ENCODE data around the gene CBX6. TPM values are rescaled to one million over a fixed set of nuclear protein-coding genes. Genes with fewer than 3 reads are reported as not detected.

Gene CBX6
- total RNA-seq, 1 experiment from 2014 or later, result 31.4 TPM

DNA sequence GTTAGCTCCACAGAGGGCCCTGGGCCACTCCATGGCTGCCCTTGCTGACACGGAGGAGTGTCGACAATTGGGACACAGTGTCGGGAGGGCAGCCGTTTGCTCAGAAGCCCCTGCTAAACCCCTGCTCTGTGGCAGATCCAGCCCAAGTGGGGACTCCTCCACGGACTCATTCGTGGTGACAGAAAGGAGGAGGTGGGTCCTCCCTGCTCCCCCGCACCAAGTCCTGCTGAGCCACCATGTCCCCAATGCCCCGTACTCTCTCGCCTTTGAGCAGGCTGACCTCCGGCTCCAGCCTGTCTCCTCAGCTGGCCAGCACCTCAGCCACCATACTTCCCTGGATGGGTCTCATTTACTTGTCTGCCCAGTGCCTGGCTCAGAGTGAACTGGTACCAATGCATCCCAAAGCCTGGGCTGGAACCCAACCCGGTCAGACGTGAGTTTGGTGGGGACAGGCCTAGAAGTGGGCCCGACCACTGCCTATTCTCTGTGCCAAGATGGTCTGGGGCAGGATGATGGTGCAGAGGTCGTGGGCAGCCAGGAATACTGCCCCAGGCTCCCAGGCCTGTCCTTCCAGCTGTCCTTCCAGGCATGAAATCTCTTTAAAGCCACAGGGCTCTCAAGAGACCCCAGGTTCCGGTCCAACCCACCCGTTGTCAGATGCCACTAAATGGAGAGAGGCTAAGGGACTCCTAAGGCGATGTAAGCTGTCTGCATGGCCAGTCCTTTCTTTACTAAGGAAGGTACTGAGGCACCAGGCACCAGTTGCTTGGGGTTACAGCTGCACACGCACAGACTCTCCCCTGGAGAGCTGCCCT, 4.3 kb downstream of the CBX6 start:
- no peaks in the 10 kb centered on the region; the same call in 1 of the 2 replicates for H3K79me2 ChIP-seq (ENCODE audit: insufficient read depth, low read length)
- H2BK5ac ChIP-seq (ENCODE audit: insufficient read length, low read length), result no peak overlapping the region
- H2AFZ ChIP-seq (ENCODE audit: low read length), result no peak overlapping the region
- no peak overlapping the region for H4K5ac ChIP-seq (ENCODE audit: insufficient read length, low read depth, low read length)
- no peak overlapping the region for H2BK20ac ChIP-seq (ENCODE audit: low read depth, low read length, poor library complexity, severe bottlenecking)
- no peak overlapping the region for H2AK5ac ChIP-seq (ENCODE audit: insufficient read length, low read length)
- TF ChIP-seq, protein P1, sequence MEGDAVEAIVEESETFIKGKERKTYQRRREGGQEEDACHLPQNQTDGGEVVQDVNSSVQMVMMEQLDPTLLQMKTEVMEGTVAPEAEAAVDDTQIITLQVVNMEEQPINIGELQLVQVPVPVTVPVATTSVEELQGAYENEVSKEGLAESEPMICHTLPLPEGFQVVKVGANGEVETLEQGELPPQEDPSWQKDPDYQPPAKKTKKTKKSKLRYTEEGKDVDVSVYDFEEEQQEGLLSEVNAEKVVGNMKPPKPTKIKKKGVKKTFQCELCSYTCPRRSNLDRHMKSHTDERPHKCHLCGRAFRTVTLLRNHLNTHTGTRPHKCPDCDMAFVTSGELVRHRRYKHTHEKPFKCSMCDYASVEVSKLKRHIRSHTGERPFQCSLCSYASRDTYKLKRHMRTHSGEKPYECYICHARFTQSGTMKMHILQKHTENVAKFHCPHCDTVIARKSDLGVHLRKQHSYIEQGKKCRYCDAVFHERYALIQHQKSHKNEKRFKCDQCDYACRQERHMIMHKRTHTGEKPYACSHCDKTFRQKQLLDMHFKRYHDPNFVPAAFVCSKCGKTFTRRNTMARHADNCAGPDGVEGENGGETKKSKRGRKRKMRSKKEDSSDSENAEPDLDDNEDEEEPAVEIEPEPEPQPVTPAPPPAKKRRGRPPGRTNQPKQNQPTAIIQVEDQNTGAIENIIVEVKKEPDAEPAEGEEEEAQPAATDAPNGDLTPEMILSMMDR (conservative IDR thresholded peaks at IDR 0.05), result no peak
- Mint-ChIP-seq H3K4me3 (no peak overlapping the region), H3K9me3 (no peaks in the 10 kb centered on the region), H3K36me3 (ENCODE audit: insufficient read depth in 1 of 3, low read depth in 3 of 3) (peaks cover 10 to 36% (median 33%) of the 10 kb centered on the region in 3 experiments; a peak in 6 of 7 replicates), H3K4me1 (peaks cover 25 to 37% of the 10 kb centered on the region in 2 experiments), H3K27me3 (ENCODE audit: low read depth) (no peaks in the 10 kb centered on the region; the same call in none of the 2 replicates), H3K27ac (no peak overlapping the region; a peak in 1 of 7 replicates)
- peaks cover 1% of the 10 kb centered on the region; the same call in 1 of the 2 replicates for H3K4me1 ChIP-seq (ENCODE audit: insufficient read depth, low read length)
- peaks cover 14% of the 10 kb centered on the region for H3K23me2 ChIP-seq (ENCODE audit: insufficient read length, low read depth, low read length, poor library complexity, severe bottlenecking)
- H2BK12ac ChIP-seq (ENCODE audit: insufficient read length, low read depth, low read length), result no peak overlapping the region
- H4K20me1 ChIP-seq (ENCODE audit: control insufficient read depth, insufficient read depth, insufficient read length), result no peaks in the 10 kb centered on the region
- H3K79me1 ChIP-seq (ENCODE audit: insufficient read depth, low read depth, low read length, poor library complexity, severe bottlenecking), result peaks cover 5% of the 10 kb centered on the region
- H3K18ac ChIP-seq (ENCODE audit: insufficient read length, low read depth, low read length), result no peak overlapping the region
- no peak overlapping the region for H3T11ph ChIP-seq (ENCODE audit: low read length)
- H3K9me3 ChIP-seq (ENCODE audit: control insufficient read depth, low read depth, low read length), result no peaks in the 10 kb centered on the region
- no peak overlapping the region for H3K4me2 ChIP-seq (ENCODE audit: insufficient read depth, insufficient read length, low read length)
- no CpG with 5 or more reads among the region's 18 CpGs for WGBS (ENCODE audit: extremely low coverage, insufficient read length, low lambda C conversion rate)
- H3K14ac ChIP-seq (ENCODE audit: insufficient read depth, low read length), result no peak overlapping the region
- no peak overlapping the region for H3K9ac ChIP-seq (ENCODE audit: extremely low read depth, insufficient read length, low read length)
- no peaks in the 10 kb centered on the region for H3K27me3 ChIP-seq (ENCODE audit: insufficient read depth, low read length)
- no peak overlapping the region for H3K23ac ChIP-seq (ENCODE audit: insufficient read length, low read depth, low read length)
- DNase-seq, result peak; percentile 25
- H3K4ac ChIP-seq (ENCODE audit: low read depth, low read length), result no peak overlapping the region
- no peak overlapping the region for H3K27ac ChIP-seq (ENCODE audit: insufficient read length, low read depth, low read length)
- no peak overlapping the region for H2BK120ac ChIP-seq (ENCODE audit: low read depth, low read length, poor library complexity, severe bottlenecking)
- no peak overlapping the region for H3K56ac ChIP-seq (ENCODE audit: insufficient read length, low read depth, low read length)
- no peak overlapping the region for H4K91ac ChIP-seq (ENCODE audit: insufficient read length, low read depth, low read length)
- no peak overlapping the region for H4K8ac ChIP-seq (replicated peaks; ENCODE audit: insufficient read length, low read depth, low read length)
- no peak overlapping the region for H2BK15ac ChIP-seq (ENCODE audit: low read depth, low read length)
